Activated CD4-positive, alpha-beta T cell treated with anti-CD3 and anti-CD28 coated beads, Interleukin-2, amount 10 ng/mL, durations not matched to agents 24 days and 14 days (primary cell): Measurements from ENCODE around the gene FCHSD1. TPM values are rescaled to one million over a fixed set of nuclear protein-coding genes. Genes with fewer than 3 reads are reported as not detected.

Experiments used
- DNase-seq: peaks from one replicate; pipeline ENCODE4 v3.0.0; 2022
- H3K27ac Mint-ChIP-seq: one replicate; pipeline ENCODE4 v1.8.0; 2022; ENCODE audit warnings: mild to moderate bottlenecking, mixed read lengths
- H3K27me3 Mint-ChIP-seq: one replicate; pipeline ENCODE4 v1.8.0; 2022; ENCODE audit warnings: mixed read lengths
- H3K36me3 Mint-ChIP-seq: one replicate; pipeline ENCODE4 v1.8.0; 2022; ENCODE audit warnings: low read depth, mild to moderate bottlenecking, mixed read lengths
- H3K4me1 Mint-ChIP-seq: one replicate; pipeline ENCODE4 v1.8.0; 2021; ENCODE audit warnings: mixed read lengths
- H3K4me3 Mint-ChIP-seq: one replicate; pipeline ENCODE4 v1.8.0; 2022; ENCODE audit warnings: mild to moderate bottlenecking, moderate library complexity, mixed read lengths
- H3K9me3 Mint-ChIP-seq: one replicate; pipeline ENCODE4 v1.8.0; 2021; ENCODE audit warnings: mixed read lengths
- intact Hi-C: fragments of 100-400 bp; cut with micrococcal nuclease; formaldehyde crosslinking; loops from one replicate; pipeline ENCODE4 v1.15.1; 2023
- total RNA-seq: library from RNA; stranded (reverse); gene quantifications from 2 replicates; pipeline ENCODE4 v1.2.3, GENCODE V29; 2022

The FCHSD1 gene
- 33.1 and 34.5 TPM in 2 replicates for total RNA-seq

DNA sequence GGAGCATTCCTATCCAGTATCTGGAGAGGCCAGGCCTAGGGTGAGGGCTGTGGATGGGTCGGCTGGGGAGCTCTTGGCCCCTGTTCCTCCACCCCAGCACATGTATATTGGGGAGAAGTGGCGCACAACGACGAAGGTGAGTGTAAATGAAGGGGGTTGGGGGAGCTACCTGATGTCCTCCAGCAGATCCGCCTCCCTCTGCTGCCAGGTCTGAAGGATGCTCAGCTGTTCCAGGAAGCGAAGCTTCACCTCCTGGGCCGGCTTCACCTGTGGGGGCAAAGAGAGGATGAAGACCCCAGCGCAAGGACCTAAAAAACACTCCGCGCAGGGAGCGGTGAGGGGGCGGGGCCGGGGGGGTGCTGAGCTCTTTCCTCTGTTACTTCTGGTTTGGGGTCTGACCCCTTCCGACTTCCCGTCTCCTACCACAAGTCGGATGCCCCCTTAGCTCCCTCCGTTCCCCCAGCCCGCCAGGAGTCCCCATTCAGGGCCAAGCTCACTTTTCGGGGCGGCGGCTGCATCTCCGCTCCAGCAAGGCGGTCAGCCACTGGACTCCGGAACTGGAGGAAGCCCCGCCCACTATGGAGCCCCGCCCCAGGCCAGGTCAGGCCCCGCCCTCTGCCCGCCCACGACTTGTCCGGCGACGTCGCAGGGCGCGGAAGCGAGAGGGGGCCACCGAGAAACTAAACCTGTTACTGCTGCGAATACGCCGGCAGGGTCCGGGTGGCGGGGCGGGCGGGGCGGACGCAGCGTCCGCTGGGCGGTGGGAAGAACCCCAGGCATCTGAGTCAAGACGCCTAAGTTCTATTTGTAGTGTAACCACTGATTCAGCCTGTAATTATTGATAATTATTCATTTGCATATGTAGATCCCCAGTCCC lies at the start of gene FCHSD1:
FCHSD1 (minus strand) TSS at position 568 of the 877 bp plus-strand sequence; CDS start at position 518, 50 bp downstream.
- H3K4me1 Mint-ChIP-seq = peaks cover 28% of the 10 kb centered on the region
- intact Hi-C loops = loop anchor here (1.0 to 5.0 kb wide), 4 partner anchors 15 to 318 kb away; partner anchors contain the start of genes HDAC3, RELL2 and RNF14
- no peaks in the 10 kb centered on the region for H3K27me3 Mint-ChIP-seq
- H3K36me3 Mint-ChIP-seq = peaks cover 16% of the 10 kb centered on the region
- H3K9me3 Mint-ChIP-seq = no peaks in the 10 kb centered on the region
- H3K27ac Mint-ChIP-seq = peak within 1 kb of the TSS; percentile 93
- DNase-seq = peak; percentile 94
- peak within 1 kb of the TSS; percentile 92 for H3K4me3 Mint-ChIP-seq

DNA sequence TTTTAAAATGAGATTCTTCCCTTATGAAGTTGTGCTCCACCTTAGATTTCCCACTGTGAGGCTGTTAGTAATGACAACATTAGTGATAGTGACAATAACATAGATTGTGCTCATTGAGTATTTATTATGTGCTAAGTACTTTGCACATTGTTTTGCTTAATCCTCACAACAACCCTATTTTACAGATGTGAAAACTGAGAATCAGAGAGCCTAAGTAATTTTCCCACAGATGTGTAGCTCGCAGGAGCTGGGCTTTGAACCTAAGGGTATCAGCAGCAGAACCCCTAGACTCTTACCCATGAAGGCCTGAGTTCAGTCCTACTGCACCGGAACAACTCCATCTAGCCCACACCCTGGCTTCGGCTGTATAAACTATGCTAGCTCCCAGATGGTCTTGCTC lies 46.4 kb upstream of the FCHSD1 start:
- Mint-ChIP-seq H3K9me3 (no peaks in the 10 kb centered on the region), H3K4me3 (no peak overlapping the region), H3K27me3 (peaks cover 47% of the 10 kb centered on the region), H3K36me3 (no peaks in the 10 kb centered on the region), H3K4me1 (peaks cover 30% of the 10 kb centered on the region), H3K27ac (no peak overlapping the region)
- DNase-seq = no peak
- intact Hi-C loops = no loop called here

DNA sequence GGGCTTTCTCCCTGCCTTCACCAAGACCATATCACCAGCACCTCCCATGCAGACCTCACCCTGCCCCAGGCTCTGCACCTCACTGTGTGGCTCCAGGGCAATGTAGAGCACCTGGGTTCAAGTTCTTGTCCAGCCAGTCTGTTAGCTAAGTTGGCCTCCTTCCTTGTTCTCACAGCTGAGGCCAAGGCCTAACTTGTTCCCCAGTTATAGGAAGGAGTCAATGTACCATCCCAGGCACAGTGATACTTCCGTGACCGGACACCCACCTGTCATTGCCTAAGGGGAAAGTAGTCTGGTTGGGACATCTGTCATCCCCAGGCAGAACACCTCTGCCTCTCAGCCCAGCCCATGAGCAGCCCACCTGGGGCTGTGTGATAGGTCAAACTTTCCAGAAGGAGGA lies 45.2 kb upstream of the FCHSD1 start:
- intact Hi-C loops = no loop called here
- Mint-ChIP-seq H3K4me3 (no peak overlapping the region), H3K27me3 (peaks cover 42% of the 10 kb centered on the region), H3K9me3 (no peaks in the 10 kb centered on the region), H3K36me3 (no peaks in the 10 kb centered on the region), H3K27ac (no peak overlapping the region), H3K4me1 (peaks cover 32% of the 10 kb centered on the region)
- DNase-seq = no peak

DNA sequence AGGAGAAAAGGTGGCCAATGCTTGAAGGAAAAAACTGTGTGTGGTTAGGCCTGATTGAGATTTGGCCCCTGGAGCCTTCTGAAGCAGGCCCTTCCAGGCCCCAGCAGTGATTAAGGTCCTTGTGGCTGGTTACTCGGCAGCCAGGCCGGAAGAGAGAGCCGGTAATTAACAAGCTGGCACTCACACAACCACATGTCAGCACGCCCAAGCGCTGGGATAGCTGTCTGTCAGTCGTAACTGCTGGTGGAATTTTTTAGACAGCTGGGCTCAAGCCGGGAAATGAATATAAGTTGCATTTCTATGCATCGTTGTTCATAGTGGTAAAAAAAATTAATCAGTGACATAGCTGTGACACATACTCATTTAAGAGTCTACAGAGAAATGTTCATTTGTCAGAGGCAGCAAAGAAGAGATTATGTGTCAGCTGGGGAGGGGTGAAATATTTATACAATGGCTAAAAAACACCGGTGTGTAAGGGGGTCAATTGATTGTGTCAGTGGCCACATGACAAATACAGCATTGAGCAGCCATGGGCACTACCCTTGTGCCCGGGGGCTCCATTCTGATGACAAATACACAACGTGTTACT lies 44.5 kb upstream of the FCHSD1 start:
- Mint-ChIP-seq H3K4me1 (peaks cover 29% of the 10 kb centered on the region), H3K36me3 (no peaks in the 10 kb centered on the region), H3K27me3 (peaks cover 35% of the 10 kb centered on the region), H3K4me3 (no peak overlapping the region), H3K27ac (no peak overlapping the region), H3K9me3 (no peaks in the 10 kb centered on the region)
- intact Hi-C loops = no loop called here
- no peak for DNase-seq

DNA sequence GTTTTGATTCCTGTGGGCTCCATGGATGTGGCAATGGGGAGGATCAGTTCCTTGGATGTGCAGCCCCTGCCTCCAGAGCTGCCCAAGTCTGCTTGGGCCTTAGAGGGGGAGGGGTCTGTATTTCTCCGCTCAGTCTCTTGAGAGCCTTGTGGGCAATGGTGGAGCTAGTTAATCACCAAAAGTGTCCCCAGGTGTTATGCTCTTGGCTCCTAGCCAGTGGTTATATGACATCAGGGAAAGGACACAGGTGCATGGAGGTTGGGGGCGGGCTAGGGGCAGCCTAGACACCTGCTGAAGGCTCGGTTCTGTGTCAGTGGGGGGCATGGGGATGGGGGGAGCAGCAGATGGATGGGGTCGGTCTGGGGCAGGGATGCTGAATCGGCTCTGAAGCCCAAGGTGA lies 43.3 kb upstream of the FCHSD1 start:
- Mint-ChIP-seq H3K4me1 (peaks cover 29% of the 10 kb centered on the region), H3K4me3 (no peak overlapping the region), H3K27me3 (peaks cover 34% of the 10 kb centered on the region), H3K9me3 (no peaks in the 10 kb centered on the region), H3K27ac (no peak overlapping the region), H3K36me3 (no peaks in the 10 kb centered on the region)
- intact Hi-C loops = no loop called here
- no peak for DNase-seq

DNA sequence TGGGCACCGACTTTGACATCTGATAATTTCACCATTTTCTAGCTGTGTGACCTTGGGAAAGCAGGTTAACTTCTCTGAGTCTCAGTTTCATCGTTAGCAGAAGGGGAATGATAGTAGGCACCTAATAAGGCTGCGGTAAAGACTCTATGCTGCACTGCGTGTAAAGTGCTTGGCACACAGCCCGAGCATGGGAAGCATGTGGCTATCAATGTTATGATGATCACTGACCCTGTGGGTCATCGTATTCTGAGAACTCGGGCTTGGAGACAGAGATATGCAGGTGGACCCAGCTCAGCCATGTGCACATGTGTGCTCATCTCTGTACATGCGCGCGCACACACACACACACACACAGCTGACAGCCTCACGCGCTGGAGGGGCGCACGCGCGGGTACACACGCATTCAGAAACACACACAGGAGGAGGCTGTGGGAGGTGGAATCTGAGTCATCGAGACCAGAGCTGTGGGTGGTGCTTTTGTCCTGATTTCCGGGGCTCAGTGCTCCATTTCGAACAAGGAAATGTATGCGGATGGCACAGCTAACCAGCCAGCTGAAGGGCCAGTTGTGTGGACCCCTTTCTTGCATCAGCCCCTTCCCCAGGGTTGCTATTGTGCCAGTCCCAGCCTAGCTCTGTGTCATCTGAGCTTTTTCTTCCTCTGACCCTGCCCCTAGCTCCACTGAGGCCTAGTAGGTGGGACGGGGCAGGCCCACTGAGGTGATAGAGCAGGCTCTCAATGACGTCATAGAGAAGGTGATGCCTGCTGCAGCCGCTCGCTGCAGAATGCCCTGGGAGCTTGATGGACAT lies 41.9 kb upstream of the FCHSD1 start:
- intact Hi-C loops = loop anchor here (1.0 to 2.0 kb wide), 11 partner anchors 8 to 664 kb away; partner anchors contain the start of genes DELE1 and RNF14
- peak overlapping the region; percentile 85 for H3K4me3 Mint-ChIP-seq
- peak overlapping the region; percentile 86 for H3K27ac Mint-ChIP-seq
- no peaks in the 10 kb centered on the region for H3K36me3 Mint-ChIP-seq
- peak; percentile 86 for DNase-seq
- peaks cover 30% of the 10 kb centered on the region for H3K27me3 Mint-ChIP-seq
- H3K4me1 Mint-ChIP-seq = peaks cover 32% of the 10 kb centered on the region
- no peaks in the 10 kb centered on the region for H3K9me3 Mint-ChIP-seq

DNA sequence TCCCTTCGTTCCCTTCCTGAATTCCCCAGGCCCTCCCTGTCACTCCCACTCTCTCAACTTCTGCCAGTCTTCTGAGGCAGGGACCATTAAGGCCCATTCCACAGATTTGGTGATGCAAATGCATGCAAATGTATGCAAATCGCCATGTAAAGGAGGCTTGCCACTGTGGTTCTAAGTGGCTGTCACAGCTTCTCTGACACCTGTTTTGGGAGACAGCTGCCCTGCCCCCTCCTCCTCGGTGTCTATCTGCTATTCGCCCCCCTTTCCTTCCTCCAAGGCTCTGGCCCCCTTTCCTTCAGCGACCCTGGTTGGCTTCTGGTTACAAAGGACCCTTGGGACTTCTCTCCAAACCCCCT lies 41.3 kb upstream of the FCHSD1 start:
- H3K27me3 Mint-ChIP-seq = peaks cover 29% of the 10 kb centered on the region
- H3K27ac Mint-ChIP-seq = peak overlapping the region; percentile 86
- no peaks in the 10 kb centered on the region for H3K9me3 Mint-ChIP-seq
- intact Hi-C loops = loop anchor here (1.0 to 2.0 kb wide), 9 partner anchors 28 to 664 kb away; partner anchors contain the start of genes DELE1 and RNF14
- DNase-seq = no peak
- H3K36me3 Mint-ChIP-seq = no peaks in the 10 kb centered on the region
- peak overlapping the region; percentile 85 for H3K4me3 Mint-ChIP-seq
- H3K4me1 Mint-ChIP-seq = peaks cover 32% of the 10 kb centered on the region

DNA sequence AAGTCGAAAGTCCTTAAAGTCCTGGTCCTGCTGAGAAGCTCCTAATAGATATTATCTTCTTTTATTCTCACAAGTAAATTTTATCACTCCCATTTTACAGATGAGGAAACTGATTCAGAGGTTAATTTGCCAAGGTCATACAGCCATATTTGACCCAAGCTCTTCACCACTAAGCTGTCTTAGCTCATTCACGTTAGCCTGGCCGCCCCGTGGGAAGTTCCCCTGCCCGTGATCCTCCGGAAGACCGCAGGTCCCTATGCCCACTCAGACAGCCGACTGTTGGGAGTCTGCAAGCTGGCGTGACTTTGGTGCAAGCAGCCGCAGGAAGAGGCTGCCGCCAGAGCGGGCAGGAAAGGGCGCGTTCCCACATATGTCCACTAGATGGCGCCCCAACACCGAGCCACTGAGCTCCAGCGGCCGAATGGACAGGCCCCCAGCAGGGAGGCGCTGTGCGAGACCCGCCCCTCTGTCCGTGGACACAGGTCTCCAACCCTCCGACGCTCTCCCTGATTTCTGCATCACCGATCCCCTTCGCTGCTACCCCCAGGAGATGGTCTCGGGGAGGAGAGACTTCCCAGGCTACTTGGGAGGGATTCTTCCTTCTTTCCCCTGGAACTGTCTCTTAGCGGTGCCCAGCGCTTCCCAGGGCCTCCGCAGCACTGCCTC lies 40.8 kb upstream of the FCHSD1 start:
- H3K9me3 Mint-ChIP-seq = no peaks in the 10 kb centered on the region
- no peaks in the 10 kb centered on the region for H3K36me3 Mint-ChIP-seq
- DNase-seq = peak; percentile 97
- intact Hi-C loops = loop anchor here (1.0 to 2.0 kb wide), 9 partner anchors 27 to 665 kb away; partner anchors contain the start of genes DELE1 and RNF14
- peaks cover 26% of the 10 kb centered on the region for H3K27me3 Mint-ChIP-seq
- peak overlapping the region; percentile 86 for H3K27ac Mint-ChIP-seq
- peak overlapping the region; percentile 85 for H3K4me3 Mint-ChIP-seq
- H3K4me1 Mint-ChIP-seq = peaks cover 32% of the 10 kb centered on the region

DNA sequence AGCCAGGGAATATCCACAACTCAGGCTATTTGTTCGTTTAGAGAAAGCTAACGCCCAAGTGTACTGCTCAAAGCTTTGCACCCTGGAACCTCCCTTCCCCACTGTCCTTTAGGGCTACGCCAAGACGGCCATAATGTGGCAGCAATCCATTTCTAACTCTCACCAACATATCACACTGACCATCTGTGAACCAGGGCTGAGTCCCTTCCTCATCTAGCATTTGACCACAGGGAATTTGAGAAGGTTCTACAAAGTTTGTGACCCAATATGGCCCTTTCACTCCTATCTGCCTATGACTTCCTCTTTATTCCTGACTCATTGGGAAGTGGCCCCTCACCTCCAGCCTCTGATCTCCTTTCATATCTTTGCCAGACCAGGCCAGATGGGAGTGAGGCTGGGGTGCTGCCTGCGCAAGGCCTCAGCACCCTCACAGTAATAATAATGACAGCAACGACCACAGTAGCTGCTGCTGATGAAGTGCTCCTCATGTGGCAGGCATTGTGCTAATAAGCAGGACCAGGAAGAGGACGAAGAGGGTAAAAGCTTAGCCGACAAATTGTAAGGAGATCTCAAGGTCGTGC lies 40.2 kb upstream of the FCHSD1 start:
- Mint-ChIP-seq H3K4me1 (peaks cover 32% of the 10 kb centered on the region), H3K9me3 (no peaks in the 10 kb centered on the region), H3K27me3 (peaks cover 23% of the 10 kb centered on the region), H3K27ac (no peak overlapping the region), H3K4me3 (no peak overlapping the region), H3K36me3 (no peaks in the 10 kb centered on the region)
- intact Hi-C loops = no loop called here
- DNase-seq = no peak

DNA sequence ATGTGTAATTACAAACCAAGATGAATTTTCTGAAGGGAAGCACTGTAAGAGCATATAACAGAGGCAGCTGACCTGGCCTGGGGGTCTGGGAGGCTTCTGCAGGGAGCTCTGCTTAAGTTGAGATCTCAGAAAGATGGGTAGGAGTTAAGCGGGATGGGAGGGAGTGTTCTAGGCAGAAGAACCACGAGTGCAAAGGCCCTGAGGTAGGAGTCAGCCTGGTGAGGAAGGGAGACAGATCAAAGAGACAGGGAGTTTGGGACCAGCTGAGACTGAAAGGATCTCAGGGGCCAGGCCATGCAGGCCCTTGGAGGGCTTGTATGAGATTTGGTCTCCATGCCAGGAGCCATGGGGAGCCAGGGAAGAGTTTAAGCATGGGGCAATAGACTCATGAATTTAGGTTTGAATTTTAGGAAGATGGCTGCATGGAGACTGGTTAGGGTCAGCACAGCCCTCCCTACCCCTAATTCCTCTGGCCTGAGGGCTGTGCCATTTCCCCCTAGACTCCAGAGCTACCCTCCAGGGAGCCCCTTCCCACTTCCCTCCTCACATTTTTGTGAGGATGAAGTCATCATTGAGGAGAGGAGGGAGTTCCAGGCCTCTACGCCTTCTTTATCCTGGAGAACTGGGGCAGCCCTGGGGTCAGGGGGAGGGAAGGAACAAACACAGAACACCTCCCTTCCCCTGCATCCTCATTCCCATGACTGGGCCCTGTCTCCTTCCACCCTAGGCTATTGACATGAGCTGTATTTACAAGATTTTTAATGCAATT lies 35.6 kb upstream of the FCHSD1 start:
- intact Hi-C loops = no loop called here
- H3K27ac Mint-ChIP-seq = no peak overlapping the region
- H3K9me3 Mint-ChIP-seq = no peaks in the 10 kb centered on the region
- no peak overlapping the region for H3K4me3 Mint-ChIP-seq
- peaks cover 20% of the 10 kb centered on the region for H3K27me3 Mint-ChIP-seq
- no peak for DNase-seq
- no peaks in the 10 kb centered on the region for H3K36me3 Mint-ChIP-seq
- peaks cover 28% of the 10 kb centered on the region for H3K4me1 Mint-ChIP-seq

DNA sequence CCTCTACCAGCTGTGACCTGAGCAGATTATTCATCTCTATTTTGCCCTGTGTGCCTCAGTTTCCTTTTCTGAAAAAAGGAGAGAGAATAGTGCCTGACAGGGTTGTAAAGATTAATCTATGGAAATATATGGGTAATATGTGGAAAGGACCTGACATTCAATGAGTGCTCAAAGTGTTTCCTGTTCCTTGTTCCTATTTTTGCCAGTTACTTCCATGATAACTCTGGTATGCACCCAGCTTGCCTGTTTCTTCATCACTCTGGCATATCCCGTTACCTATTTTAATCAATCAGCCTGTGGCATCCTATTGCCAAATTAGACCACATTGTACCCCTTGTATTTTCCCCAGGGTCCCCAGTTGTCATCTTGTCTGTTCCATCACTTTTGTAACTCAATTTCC lies 34.4 kb upstream of the FCHSD1 start:
- Mint-ChIP-seq H3K4me3 (no peak overlapping the region), H3K27ac (no peak overlapping the region), H3K36me3 (no peaks in the 10 kb centered on the region), H3K4me1 (peaks cover 33% of the 10 kb centered on the region), H3K27me3 (peaks cover 18% of the 10 kb centered on the region), H3K9me3 (no peaks in the 10 kb centered on the region)
- DNase-seq = no peak
- intact Hi-C loops = no loop called here

DNA sequence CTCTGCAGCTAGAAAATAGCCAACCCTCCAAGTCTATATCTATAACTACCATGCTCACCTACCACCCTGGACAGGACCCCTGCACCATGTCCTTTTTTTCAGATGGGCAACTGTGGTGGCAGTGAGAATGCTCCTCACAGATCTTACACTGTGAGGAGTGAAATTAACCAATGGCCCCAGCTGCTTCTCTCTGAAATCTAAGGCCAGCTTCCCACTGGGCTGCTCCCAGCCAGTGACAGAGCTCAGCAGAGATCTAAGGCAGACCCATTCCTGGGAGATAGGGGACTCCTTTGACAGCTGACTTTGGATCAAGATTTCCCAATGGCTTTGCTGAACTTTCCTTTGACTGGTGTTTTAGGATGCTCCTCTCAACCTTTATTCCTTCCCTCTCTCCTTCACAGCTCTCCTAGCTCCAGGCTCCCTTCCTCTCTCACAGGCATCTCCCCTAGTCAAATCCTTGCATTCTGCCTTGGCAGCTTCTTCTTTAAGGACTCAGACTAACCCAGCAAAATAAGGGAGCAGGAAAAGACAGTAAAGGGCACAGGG lies 32.5 kb upstream of the FCHSD1 start:
- Mint-ChIP-seq H3K27me3 (peaks cover 5% of the 10 kb centered on the region), H3K4me3 (peak overlapping the region; percentile 45), H3K4me1 (peaks cover 33% of the 10 kb centered on the region), H3K36me3 (no peaks in the 10 kb centered on the region), H3K9me3 (no peaks in the 10 kb centered on the region), H3K27ac (peak overlapping the region; percentile 32)
- intact Hi-C loops = loop anchor here (1.0 kb wide), 1 partner anchor 10 kb away; no protein-coding TSS in a partner anchor
- no peak for DNase-seq
